Upper lobe of left lung (tissue), 6 donors: ENCODE results near the gene CCDC177. TPM values are rescaled to one million over a fixed set of nuclear protein-coding genes. Genes with fewer than 3 reads are reported as not detected.
A peak's percentile ranks its signal among the peaks of the same experiment; 100 is the strongest.

ENCODE experiments used
- ATAC-seq, 2 donors: fragments of 200-7000 bp; cut with Tn5 transposase; one replicate each; pipeline ENCODE4 v1.9.1; 2022; ENCODE audit warnings: mild to moderate bottlenecking in 2 of 2, moderate library complexity in 2 of 2; ENCODE audit not compliant: low FRiP score in 2 of 2
- DNase-seq, 2 donors: peaks; one replicate each; pipeline ENCODE4 v3.0.0-alpha.2; 2019 to 2020
- H3K27ac ChIP-seq, 4 donors: fragments of 200-600 bp; sonication (generic); one replicate each; pipeline ENCODE4 v1.5.1; 2016 to 2019
- H3K27me3 ChIP-seq, 4 donors: fragments of 200-600 bp; sonication (generic); one replicate each; pipeline ENCODE4 v1.5.1; 2017 to 2019
- H3K36me3 ChIP-seq, 4 donors: fragments of 200-600 bp; sonication (generic); one replicate each; pipeline ENCODE4 v1.5.1; 2016 to 2019
- H3K4me1 ChIP-seq, 4 donors: fragments of 200-600 bp; sonication (generic); one replicate each; pipeline ENCODE4 v1.5.1; 2018 to 2019
- H3K4me3 ChIP-seq, 4 donors: fragments of 200-600 bp; sonication (generic); one replicate each; pipeline ENCODE4 v1.5.1; 2017 to 2019; ENCODE audit warnings: mild to moderate bottlenecking in 2 of 4, moderate library complexity in 1 of 4
- H3K9me3 ChIP-seq, 4 donors: fragments of 200-600 bp; sonication (generic); one replicate each; pipeline ENCODE4 v1.5.1; 2018 to 2019
- CTCF ChIP-seq, 6 experiments: fragments of 450-650 bp in 4 of 6; fragments of 200-600 bp in 2 of 6; sonication (generic) in 2 of 6; IDR thresholded peaks; one replicate each; pipeline ENCODE4 v1.5.1; 2016 to 2019; ENCODE audit warnings: antibody characterized with exemption in 6 of 6
- EP300 ChIP-seq, 4 donors: sonication (generic); formaldehyde crosslinking; IDR thresholded peaks; one replicate each; pipeline ENCODE4 v1.5.1; 2017; ENCODE audit warnings: antibody characterized with exemption in 4 of 4, control low read depth in 2 of 4
- POLR2A ChIP-seq, 4 donors: fragments of 450-650 bp; IDR thresholded peaks; one replicate each; pipeline ENCODE4 v1.5.1; 2016 to 2017; ENCODE audit warnings: antibody characterized with exemption in 4 of 4, mild to moderate bottlenecking in 2 of 4
- POLR2AphosphoS5 ChIP-seq, 2 donors: sonication (generic); formaldehyde crosslinking; IDR thresholded peaks; one replicate each; pipeline ENCODE4 v1.5.1; 2017; ENCODE audit warnings: antibody characterized with exemption in 2 of 2
- WGBS, 2 donors: methylation state at CpG; one replicate each; pipeline ENCODE4 v1.1.5; 2017 to 2018; 5-methylcytosine and 5-hydroxymethylcytosine counted together
- total RNA-seq, 6 donors: library from RNA; depleted of rRNA in 4 of 6; stranded (reverse); fragments of >200 nt in 4 of 6; gene quantifications; one replicate each; pipeline versions ENCODE4 v1.1.0 to v1.2.1, GENCODE V29; 2016 to 2021
- donor health status: DM: no; HTN: no; CAD: no; lungs with moderate emphysema.
- donor health status: DM: no; HTN: yes; CAD: no; lungs with severe emphysema.

CCDC177 gene
- total RNA-seq, 6 donors from 2014 or later, result not detected

DNA sequence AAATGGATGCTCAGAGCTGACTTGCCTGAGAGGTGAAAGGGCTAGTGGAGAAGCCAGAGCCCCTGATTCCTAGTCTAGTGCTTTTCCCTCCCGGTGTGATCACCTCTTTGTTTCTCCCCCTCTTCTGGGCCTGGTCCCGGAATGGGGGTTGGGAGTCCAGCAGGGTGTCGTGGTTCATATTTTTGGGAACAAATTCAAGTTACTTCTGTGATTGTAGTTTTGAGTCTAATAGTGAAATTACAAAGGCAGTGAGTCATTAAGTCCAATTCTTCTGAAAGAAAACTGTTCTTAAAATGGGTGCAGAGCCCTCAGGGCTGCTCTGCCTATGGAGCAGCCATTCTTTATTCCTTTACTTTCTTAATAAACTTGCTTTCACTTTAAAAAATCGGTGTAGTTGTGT is 44.3 kb upstream of the CCDC177 start:
- 63 to 72% methylated on average over 4 of the region's 4 CpGs for WGBS, 2 donors

GRCh38 chr14:69617796-69618195 is 43.1 kb upstream of the CCDC177 start:
- Histone ChIP-seq H3K4me3 (no peak overlapping the region), H3K27me3 (no peaks in the 10 kb centered on the region), H3K27ac (peak overlapping the region in 3 of 4 donors; percentile 6 to 98 (median 31)), H3K9me3 (no peaks in the 10 kb centered on the region), H3K36me3 (no peaks in the 10 kb centered on the region), H3K4me1 (peaks cover 88 to 99% (median 94%) of the 10 kb centered on the region in 4 donors)
- no peak for DNase-seq
- TF ChIP-seq POLR2A (IDR thresholded peaks at IDR 0.05) (no peak), POLR2AphosphoS5 (IDR thresholded peaks at IDR 0.05) (no peak), CTCF (IDR thresholded peaks at IDR 0.05) (no peak), EP300 (IDR thresholded peaks at IDR 0.05) (no peak)
- 6 to 32% methylated on average over 1 of the region's 1 CpG for WGBS, 2 donors
- ATAC-seq, result no peak

More for the DNA sequence above, 44.3 kb upstream of the CCDC177 start:
- DNase-seq (no peak), ATAC-seq (no peak)
- peak overlapping the region in 2 of 4 donors; percentile 6 to 62 for H3K27ac ChIP-seq
- no peaks in the 10 kb centered on the region for H3K36me3 ChIP-seq
- no peaks in the 10 kb centered on the region for H3K27me3 ChIP-seq
- no peak overlapping the region for H3K4me3 ChIP-seq
- peaks cover 83 to 98% (median 91%) of the 10 kb centered on the region in 4 donors for H3K4me1 ChIP-seq
- no peaks in the 10 kb centered on the region for H3K9me3 ChIP-seq
- TF ChIP-seq POLR2AphosphoS5 (IDR thresholded peaks at IDR 0.05) (no peak), EP300 (IDR thresholded peaks at IDR 0.05) (no peak), POLR2A (IDR thresholded peaks at IDR 0.05) (no peak), CTCF (IDR thresholded peaks at IDR 0.05) (no peak)

- Histone ChIP-seq H3K36me3 (no peaks in the 10 kb centered on the region), H3K27me3 (no peaks in the 10 kb centered on the region), H3K27ac (peak overlapping the region; percentile 81 to 99 (median 98)), H3K4me3 (peak overlapping the region in 1 of 4 donors; percentile 24), H3K4me1 (peaks cover 83 to 90% (median 85%) of the 10 kb centered on the region in 4 donors), H3K9me3 (no peaks in the 10 kb centered on the region)
- ATAC-seq (no peak), DNase-seq (no peak)
- WGBS, 2 donors, result 34 to 68% methylated on average over 1 of the region's 1 CpG
- TF ChIP-seq CTCF (IDR thresholded peaks at IDR 0.05), result no peak
- no peak for TF ChIP-seq POLR2AphosphoS5 (IDR thresholded peaks at IDR 0.05)
- no peak for TF ChIP-seq POLR2A (IDR thresholded peaks at IDR 0.05)
- TF ChIP-seq EP300 (IDR thresholded peaks at IDR 0.05), result no peak
Observed at GRCh38 chr14:69616408-69616773, 41.7 kb upstream of the CCDC177 start.

DNA sequence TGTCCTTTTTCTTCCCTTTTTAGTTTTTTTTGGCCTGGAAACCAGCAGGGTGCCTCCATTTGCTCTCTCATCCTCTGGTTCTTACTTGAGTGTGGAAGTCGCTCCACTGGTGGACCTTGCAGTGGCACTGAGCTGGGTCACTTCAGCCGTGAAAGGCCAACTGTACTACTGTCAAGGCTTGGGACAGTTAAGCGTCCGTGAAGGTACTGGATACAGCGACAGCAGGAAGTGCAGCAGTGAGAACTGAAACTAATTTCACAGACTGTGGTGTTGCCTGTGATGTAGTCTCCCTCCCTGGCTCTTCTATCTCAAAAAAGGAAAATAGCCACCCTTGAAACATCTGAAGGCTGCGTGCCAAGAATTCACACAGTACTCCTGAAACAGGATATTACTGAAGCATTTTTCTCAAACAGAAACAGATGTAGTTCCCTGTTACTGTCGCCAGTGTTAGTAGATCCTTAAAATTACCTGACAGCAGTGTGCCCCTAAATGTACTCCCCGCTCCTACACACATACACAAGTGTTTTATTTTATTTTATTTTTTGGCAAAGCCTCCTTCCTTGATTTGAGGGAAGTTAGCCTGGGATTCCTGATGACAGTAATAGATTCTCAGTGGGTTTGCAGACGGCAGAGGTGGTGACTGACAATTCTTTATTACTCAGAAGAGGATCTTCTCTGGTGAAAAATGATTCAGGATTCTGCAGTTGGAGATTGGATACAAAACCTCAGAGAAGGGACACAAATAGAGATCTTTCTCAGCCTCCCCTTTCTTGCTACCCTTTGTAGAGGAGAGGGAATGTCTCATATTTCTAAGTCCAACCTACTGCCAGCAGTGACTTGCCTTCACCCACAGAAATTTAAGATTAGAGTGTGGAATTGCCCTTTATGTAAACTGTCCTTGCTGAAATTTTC is 41.1 kb upstream of the CCDC177 start:
- no peaks in the 10 kb centered on the region for H3K27me3 ChIP-seq
- ATAC-seq (peak; percentile 60 to 61), DNase-seq (peak in 1 of 2 donors; percentile 71)
- no peaks in the 10 kb centered on the region for H3K36me3 ChIP-seq
- H3K9me3 ChIP-seq, result no peaks in the 10 kb centered on the region
- peak in 1 of 4 donors; percentile 20 for TF ChIP-seq EP300 (IDR thresholded peaks at IDR 0.05)
- TF ChIP-seq POLR2A (IDR thresholded peaks at IDR 0.05), result peak in 1 of 4 donors; percentile 46
- peak in 3 of 6 experiments; percentile 10 to 43 (median 33) for TF ChIP-seq CTCF (IDR thresholded peaks at IDR 0.05)
- TF ChIP-seq POLR2AphosphoS5 (IDR thresholded peaks at IDR 0.05), result peak; percentile 30 to 42
- H3K4me1 ChIP-seq, result peaks cover 79 to 86% (median 82%) of the 10 kb centered on the region in 4 donors
- WGBS, 2 donors, result 10 to 16% methylated on average over 9 of the region's 9 CpGs
- H3K27ac ChIP-seq, result peak overlapping the region; percentile 81 to 99 (median 98)
- peak overlapping the region in 3 of 4 donors; percentile 10 to 24 (median 22) for H3K4me3 ChIP-seq
